ENCODE data around the gene SLC25A23. TPM values are rescaled to one million over a fixed set of nuclear protein-coding genes. Genes with fewer than 3 reads are reported as not detected.

The SLC25A23 gene
- total and polyA plus RNA-seq, 2 donors (not counting 1 experiment from before 2014, with no cell fraction given), result 9.3 to 25.3 TPM

- H3K4me1 Mint-ChIP-seq, result peaks cover 16% of the 10 kb centered on the region
- Histone ChIP-seq H2AFZ (ENCODE audit: insufficient read depth, low read depth, low read length, poor library complexity, severe bottlenecking) (no peak overlapping the region), H3K9me3 (ENCODE audit: control extremely low read depth in 1 of 3, control insufficient read depth in 2 of 3, insufficient read depth in 1 of 3, low read length in 2 of 3) (no peaks in the 10 kb centered on the region), H3K4me2 (replicated peaks; ENCODE audit: low read depth, low read length, poor library complexity, severe bottlenecking) (no peak overlapping the region), H3K27me3 (replicated peaks in 1 of 4; ENCODE audit: control extremely low read depth in 1 of 4, control insufficient read depth in 3 of 4, insufficient read depth in 4 of 4, low read length in 3 of 4) (no peaks in the 10 kb centered on the region), H3K4me3 (ENCODE audit: control extremely low read depth in 1 of 5, extremely low read depth in 1 of 5, insufficient read depth in 1 of 5, low read depth in 2 of 5, low read length in 4 of 5) (no peak overlapping the region), H3K27ac (ENCODE audit: low read length in 2 of 2) (no peak overlapping the region), H3K36me3 (replicated peaks in 1 of 2; ENCODE audit: control extremely low read depth in 1 of 2, control insufficient read depth in 1 of 2, extremely low read depth in 1 of 2, insufficient read depth in 2 of 2, low read length in 1 of 2) (peaks cover 0 to 85% of the 10 kb centered on the region in 2 experiments), H3K9ac (ENCODE audit: low read length) (no peak overlapping the region), H3K79me2 (ENCODE audit: control insufficient read depth, insufficient read depth, low read length) (peaks cover 30% of the 10 kb centered on the region), H3K4me1 (ENCODE audit: control insufficient read depth in 2 of 2, insufficient read depth in 2 of 2, low read length in 2 of 2) (peaks cover 8 to 10% of the 10 kb centered on the region in 2 donors), H4K20me1 (ENCODE audit: control insufficient read depth, insufficient read depth, low read length, poor library complexity, severe bottlenecking) (peaks cover 82% of the 10 kb centered on the region)
- WGBS (ENCODE audit: insufficient coverage), result 94% methylated on average over 30 of the region's 33 CpGs
- no peaks in the 10 kb centered on the region for H3K9me3 Mint-ChIP-seq (ENCODE audit: insufficient read depth)
- H3K4me3 Mint-ChIP-seq, result no peak overlapping the region
- H3K27me3 Mint-ChIP-seq, result no peaks in the 10 kb centered on the region
- no peak for TF ChIP-seq CTCF (IDR thresholded peaks at IDR 0.05)
- no peak for TF ChIP-seq EZH2 (IDR thresholded peaks at IDR 0.05; ENCODE audit: borderline replicate concordance, insufficient read depth, low read depth, low read length, poor library complexity, severe bottlenecking)
- no peak for ATAC-seq (ENCODE audit: low read depth)
- no peak for DNase-seq
- ChIA-PET POLR2A (no interaction called here), CTCF (no interaction called here)
- H3K27ac Mint-ChIP-seq, result no peak overlapping the region
- intact Hi-C loops (cut with micrococcal nuclease), result no loop called here
Measured at GRCh38 chr19:6417713-6418561, 41.7 kb downstream of the SLC25A23 start.

Data from B cell (primary cell).